ENCODE data around the gene ZDHHC18. TPM values are rescaled to one million over a fixed set of nuclear protein-coding genes. Genes with fewer than 3 reads are reported as not detected.

Gene ZDHHC18
- total RNA-seq, 1 donor from 2014 or later = 8.2 TPM

GRCh38 chr1:26900815-26901511, 74.5 kb downstream of the ZDHHC18 start:
- no peak for DNase-seq

Small RNA genes lying within 50 kb of the gene (small RNA-seq; reads per million reads assigned to genes)
- gene RN7SL165P (ENCODE audit: low replicate concordance) = not detected

Other genes with a start within 250 kb of the ZDHHC18 start
- 38.7 TPM for gene ARID1A, start 130.7 kb upstream of the ZDHHC18 start, total RNA-seq
- 8.8 TPM for gene PIGV, start 38.7 kb upstream of the ZDHHC18 start, total RNA-seq
- 66.7 TPM for gene SFN, start 36.5 kb downstream of the ZDHHC18 start, total RNA-seq
- gene GPN2, start 63.6 kb downstream of the ZDHHC18 start, total RNA-seq = 10.2 TPM
- gene GPATCH3, start 73.8 kb downstream of the ZDHHC18 start, total RNA-seq = 10.5 TPM
- gene NR0B2, start 87.3 kb downstream of the ZDHHC18 start, total RNA-seq = not detected
- 30.1 TPM for gene NUDC, start 95.1 kb downstream of the ZDHHC18 start, total RNA-seq
- 2.3 TPM for gene KDF1, start 133.8 kb downstream of the ZDHHC18 start, total RNA-seq
- gene TRNP1, start 167.0 kb downstream of the ZDHHC18 start, total RNA-seq = 4.5 TPM
- 4.2 TPM for gene TENT5B, start 186.2 kb downstream of the ZDHHC18 start, total RNA-seq

Measured in tongue (tissue), 3 donors.